COLO829 (cell line): Measurements from ENCODE around the gene TP53RK.

Experiments used
- DNase-seq: peaks from one replicate; pipeline ENCODE4 v3.0.0; 2012; ENCODE audit warnings: low spot score

TP53RK gene

GRCh38 chr20:46638134-46638897, 50.9 kb downstream of the TP53RK start:
- peak; percentile 93 for DNase-seq

DNA sequence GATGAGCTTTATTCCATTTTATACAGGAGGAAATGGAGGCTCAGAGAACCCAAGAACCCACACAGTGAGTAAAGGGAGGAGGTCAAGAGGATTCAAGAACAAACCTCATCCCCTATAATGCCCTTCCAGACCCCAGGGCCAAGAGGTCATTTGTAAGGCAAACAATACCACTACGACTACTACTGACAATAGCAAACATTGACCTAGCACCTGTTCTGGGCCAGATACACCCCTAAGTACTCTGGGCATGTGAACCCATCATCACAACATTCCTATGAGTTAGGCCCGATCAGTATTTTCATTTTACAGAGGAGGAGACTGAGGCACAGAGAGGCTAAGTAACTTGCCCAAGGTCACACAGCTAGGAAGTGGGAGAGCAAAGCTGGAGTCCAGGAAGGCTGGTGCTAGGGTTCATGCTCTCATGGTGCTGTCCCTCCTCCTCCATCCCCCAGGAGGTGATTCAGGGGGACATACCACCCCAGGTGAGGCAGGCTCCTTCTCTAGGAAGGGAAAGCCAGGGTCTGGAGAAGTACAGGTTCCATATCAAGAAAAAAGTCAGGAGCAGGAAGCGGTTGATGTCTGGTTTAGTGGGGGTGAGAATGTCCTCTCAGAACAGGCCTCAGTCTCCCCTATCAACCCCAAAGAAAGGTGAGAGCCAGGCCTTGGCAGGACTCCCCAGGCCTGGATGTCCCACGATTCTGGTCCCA, 51.7 kb downstream of the TP53RK start:
- no peak for DNase-seq

GRCh38 chr20:46637020-46637419, 52.2 kb downstream of the TP53RK start:
- DNase-seq, result no peak

DNA sequence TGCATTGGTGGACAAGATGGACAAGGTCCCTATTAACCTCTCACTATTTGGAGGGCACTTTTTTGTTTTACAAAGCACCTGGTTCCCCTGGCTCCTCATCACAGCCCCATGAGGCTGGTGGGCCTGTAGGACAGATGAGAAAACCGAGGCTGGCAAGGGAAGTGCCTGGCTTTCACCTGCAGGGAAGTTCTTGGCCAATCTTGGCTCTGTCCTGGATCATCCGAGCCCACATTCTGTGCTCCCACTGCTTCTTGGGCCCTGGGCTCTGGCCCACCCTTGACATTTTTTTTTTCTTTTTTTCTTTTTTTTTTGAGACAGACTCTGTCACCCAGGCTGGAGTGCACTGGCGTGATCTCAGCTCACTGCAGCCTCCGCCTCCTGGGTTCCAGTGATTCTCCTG, 52.7 kb downstream of the TP53RK start:
- DNase-seq, result no peak

DNA sequence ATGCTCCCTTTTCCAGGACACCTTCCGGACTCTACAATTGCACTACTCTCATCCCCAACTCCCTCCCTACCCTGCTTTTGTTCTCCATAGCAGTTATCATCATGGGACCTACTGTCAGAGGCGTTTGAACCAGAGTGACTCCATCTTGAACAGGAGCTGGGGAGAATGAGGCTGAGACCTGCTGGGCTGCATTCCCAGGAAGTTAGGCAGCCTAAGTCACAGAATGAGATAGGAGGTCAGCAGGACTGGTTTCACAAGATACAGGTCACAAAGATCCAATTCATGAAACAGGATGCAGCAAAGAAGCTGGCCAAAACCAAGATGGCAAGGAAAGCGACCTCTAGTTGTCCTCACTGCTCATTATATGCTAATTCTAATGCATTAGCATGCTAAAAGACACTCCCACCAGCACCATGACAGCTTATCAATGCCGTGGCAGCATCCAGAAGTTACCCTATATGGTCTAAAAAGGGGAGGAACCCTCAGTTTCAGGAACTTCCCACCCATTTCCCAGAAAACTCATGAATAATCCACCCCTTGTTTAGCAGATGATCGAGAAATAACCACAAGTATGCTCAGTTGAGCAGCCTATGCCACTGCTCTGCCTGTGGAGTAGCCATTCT, 53.6 kb downstream of the TP53RK start:
- no peak for DNase-seq

DNA sequence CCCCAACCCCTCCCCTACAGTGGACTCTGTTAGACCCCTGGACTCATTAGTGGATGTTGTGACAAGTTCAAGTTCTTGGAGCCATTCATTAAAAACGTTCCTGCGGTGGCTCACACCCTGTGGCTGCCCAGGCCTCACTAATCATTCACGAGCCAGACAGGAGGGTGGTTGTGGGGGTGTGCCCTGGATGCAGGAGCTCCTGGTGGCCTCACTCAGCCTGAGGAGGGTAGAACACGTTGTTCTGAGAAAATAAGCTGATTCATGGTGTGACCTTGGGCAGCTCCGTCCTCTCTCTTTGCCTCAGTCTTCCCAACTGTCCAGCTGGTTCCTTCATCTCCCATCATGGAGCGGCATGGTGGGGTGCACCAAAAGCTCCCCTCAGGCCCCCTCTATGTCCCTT, 54.7 kb downstream of the TP53RK start:
- no peak for DNase-seq
